LoVo (cell line): ENCODE measurements around the gene TEC.

Experiments used
- DNase-seq: peaks from one replicate; pipeline ENCODE4 v3.0.0-alpha.2; 2016; ENCODE audit warnings: low spot score

Gene TEC

GRCh38 chr4:48121180-48121579, 148.5 kb downstream of the TEC start:
- DNase-seq: no peak

- no peak for DNase-seq
Measured at GRCh38 chr4:48120132-48120531, 149.5 kb downstream of the TEC start.

- no peak for DNase-seq
Measured at GRCh38 chr4:48119646-48120045, 150.0 kb downstream of the TEC start.

GRCh38 chr4:48118081-48118480, 151.6 kb downstream of the TEC start:
- DNase-seq: no peak

- DNase-seq: no peak
Measured at GRCh38 chr4:48116582-48116981, 153.1 kb downstream of the TEC start.

GRCh38 chr4:48114412-48114811, 155.2 kb downstream of the TEC start:
- DNase-seq: no peak

GRCh38 chr4:48112017-48112667, 157.5 kb downstream of the TEC start:
- DNase-seq: no peak

- DNase-seq: no peak
Measured at GRCh38 chr4:48110452-48110978, 159.1 kb downstream of the TEC start.

- DNase-seq: peak; percentile 51
Measured at GRCh38 chr4:48109413-48110263, 160.0 kb downstream of the TEC start.

- DNase-seq: no peak
Measured at GRCh38 chr4:48108309-48109073, 161.1 kb downstream of the TEC start.

GRCh38 chr4:48105230-48105629, 164.4 kb downstream of the TEC start:
- no peak for DNase-seq

GRCh38 chr4:48103483-48104139, 166.0 kb downstream of the TEC start:
- DNase-seq: no peak

GRCh38 chr4:48102303-48102702, 167.3 kb downstream of the TEC start:
- DNase-seq: no peak

GRCh38 chr4:48100256-48100655, 169.4 kb downstream of the TEC start:
- DNase-seq: no peak

- no peak for DNase-seq
Measured at GRCh38 chr4:48095441-48095840, 174.2 kb downstream of the TEC start.

- DNase-seq: peak; percentile 92
Measured at GRCh38 chr4:48093991-48094416, 175.6 kb downstream of the TEC start.

GRCh38 chr4:48090621-48091020, 179.0 kb downstream of the TEC start:
- DNase-seq: no peak

GRCh38 chr4:48085821-48086589, 183.6 kb downstream of the TEC start:
- DNase-seq: no peak
